Measurements from ENCODE around the gene DUSP15. TPM values are rescaled to one million over a fixed set of nuclear protein-coding genes. Genes with fewer than 3 reads are reported as not detected.

The DUSP15 gene
- total RNA-seq, 1 donor from 2014 or later: 2.4 TPM

DNA sequence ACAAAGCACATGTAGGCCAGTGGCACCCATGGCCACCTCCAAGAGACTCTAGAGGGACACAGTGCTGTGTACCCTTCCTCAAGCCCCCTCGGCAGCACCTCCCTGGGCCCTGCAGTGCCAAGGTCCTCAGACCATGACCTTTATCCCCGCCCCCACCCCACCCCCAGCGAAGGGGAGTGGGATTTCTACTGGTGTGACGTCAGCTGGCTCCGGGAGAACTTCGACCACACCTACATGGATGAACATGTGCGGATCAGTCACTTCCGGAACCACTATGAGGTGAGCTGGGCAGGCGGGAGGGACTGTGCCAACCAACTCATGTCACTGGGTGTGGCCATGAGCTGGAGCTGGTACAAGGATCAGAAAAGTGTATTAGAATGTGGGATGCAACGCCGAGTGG, 38.1 kb upstream of the DUSP15 start:
- no peak overlapping the region for H3K27ac ChIP-seq
- H3K9me3 ChIP-seq: no peaks in the 10 kb centered on the region
- no peak overlapping the region for H3K4me3 ChIP-seq
- H3K4me1 ChIP-seq: no peaks in the 10 kb centered on the region
- DNase-seq (peak; percentile 46), ATAC-seq (no peak)
- intact Hi-C loops (cut with DNase I): no loop called here
- TF ChIP-seq, protein P1, sequence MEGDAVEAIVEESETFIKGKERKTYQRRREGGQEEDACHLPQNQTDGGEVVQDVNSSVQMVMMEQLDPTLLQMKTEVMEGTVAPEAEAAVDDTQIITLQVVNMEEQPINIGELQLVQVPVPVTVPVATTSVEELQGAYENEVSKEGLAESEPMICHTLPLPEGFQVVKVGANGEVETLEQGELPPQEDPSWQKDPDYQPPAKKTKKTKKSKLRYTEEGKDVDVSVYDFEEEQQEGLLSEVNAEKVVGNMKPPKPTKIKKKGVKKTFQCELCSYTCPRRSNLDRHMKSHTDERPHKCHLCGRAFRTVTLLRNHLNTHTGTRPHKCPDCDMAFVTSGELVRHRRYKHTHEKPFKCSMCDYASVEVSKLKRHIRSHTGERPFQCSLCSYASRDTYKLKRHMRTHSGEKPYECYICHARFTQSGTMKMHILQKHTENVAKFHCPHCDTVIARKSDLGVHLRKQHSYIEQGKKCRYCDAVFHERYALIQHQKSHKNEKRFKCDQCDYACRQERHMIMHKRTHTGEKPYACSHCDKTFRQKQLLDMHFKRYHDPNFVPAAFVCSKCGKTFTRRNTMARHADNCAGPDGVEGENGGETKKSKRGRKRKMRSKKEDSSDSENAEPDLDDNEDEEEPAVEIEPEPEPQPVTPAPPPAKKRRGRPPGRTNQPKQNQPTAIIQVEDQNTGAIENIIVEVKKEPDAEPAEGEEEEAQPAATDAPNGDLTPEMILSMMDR (IDR thresholded peaks at IDR 0.05): no peak
- no peaks in the 10 kb centered on the region for H3K36me3 ChIP-seq
- no peaks in the 10 kb centered on the region for H3K27me3 ChIP-seq

DNA sequence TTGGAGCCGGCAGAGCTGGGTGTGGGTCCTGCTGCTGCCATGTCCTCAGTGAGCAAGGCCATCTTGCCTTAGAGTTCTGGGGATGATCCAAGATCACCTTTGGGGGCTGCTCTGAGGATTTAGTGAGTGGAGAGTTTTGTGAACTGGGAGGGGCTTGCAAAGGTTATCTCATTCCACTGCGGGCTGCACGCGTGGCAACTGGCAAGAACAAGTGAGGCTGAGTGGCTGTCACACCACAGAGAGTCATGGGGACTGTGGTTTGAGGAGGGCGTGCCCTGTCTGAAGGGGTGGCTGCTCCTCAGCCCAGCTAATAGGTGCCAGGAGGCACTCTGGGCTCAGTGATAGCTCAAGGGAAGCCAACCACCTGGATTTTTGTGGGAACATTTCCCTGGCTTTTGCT, 37.7 kb upstream of the DUSP15 start:
- intact Hi-C loops (cut with DNase I): no loop called here
- TF ChIP-seq, protein P1 (IDR thresholded peaks at IDR 0.05): no peak
- peak; percentile 20 for ATAC-seq

DNA sequence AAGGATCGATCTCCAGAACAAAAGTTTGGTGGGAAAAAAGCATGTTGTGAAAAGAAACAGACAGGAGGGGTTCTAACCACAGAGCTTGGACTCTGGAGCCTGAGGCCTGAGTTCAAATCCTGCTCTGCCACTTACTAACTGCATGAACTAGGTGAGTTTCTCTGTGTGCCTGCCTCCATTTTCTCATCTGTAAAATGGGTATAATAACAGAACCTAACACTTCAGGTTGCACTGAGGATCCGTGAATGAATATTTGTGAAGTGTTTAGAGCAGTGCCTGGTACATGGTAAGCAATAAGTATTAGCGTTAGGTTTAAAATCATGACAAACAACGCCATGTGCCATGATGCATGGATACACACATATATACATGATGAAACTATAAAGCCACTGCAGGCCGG, 36.7 kb upstream of the DUSP15 start:
- H3K36me3 ChIP-seq: no peaks in the 10 kb centered on the region
- no peak overlapping the region for H3K27ac ChIP-seq
- no peak overlapping the region for H3K4me3 ChIP-seq
- TF ChIP-seq, protein P1 (IDR thresholded peaks at IDR 0.05): no peak
- intact Hi-C loops (cut with DNase I): no loop called here
- H3K4me1 ChIP-seq: no peaks in the 10 kb centered on the region
- H3K27me3 ChIP-seq: no peaks in the 10 kb centered on the region
- no peak for DNase-seq
- H3K9me3 ChIP-seq: no peaks in the 10 kb centered on the region
- no peak for ATAC-seq

More for the DNA sequence above, 37.7 kb upstream of the DUSP15 start:
- no peaks in the 10 kb centered on the region for H3K27me3 ChIP-seq
- H3K4me1 ChIP-seq: no peaks in the 10 kb centered on the region
- peak; percentile 51 for DNase-seq
- H3K9me3 ChIP-seq: no peaks in the 10 kb centered on the region
- H3K27ac ChIP-seq: no peak overlapping the region
- H3K4me3 ChIP-seq: no peak overlapping the region
- H3K36me3 ChIP-seq: no peaks in the 10 kb centered on the region

DNA sequence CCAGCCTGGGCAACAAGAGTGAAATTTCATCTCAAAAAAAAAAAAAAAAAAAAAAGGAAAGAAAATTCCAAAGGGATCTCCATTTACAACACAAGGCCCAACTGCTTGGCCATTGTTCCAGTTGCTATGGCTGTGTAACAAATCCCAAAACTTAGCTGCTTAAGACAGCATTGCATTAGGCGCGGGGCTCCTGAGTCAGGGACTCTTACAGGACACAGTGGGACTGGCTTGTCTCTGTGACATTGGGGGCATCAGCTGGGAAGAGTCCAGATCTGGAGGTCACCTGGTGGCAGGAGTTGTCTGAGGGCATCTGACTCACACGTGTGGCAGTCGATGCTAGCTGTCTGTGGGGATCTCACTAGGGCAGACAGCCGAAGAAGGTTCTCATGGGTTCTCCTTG, 35.7 kb upstream of the DUSP15 start:
- Histone ChIP-seq H3K36me3 (no peaks in the 10 kb centered on the region), H3K4me1 (no peaks in the 10 kb centered on the region), H3K9me3 (no peaks in the 10 kb centered on the region), H3K27me3 (no peaks in the 10 kb centered on the region), H3K27ac (no peak overlapping the region), H3K4me3 (no peak overlapping the region)
- no peak for ATAC-seq
- intact Hi-C loops (cut with DNase I): no loop called here
- DNase-seq: peak; percentile 37
- TF ChIP-seq, protein P1 (IDR thresholded peaks at IDR 0.05): no peak

DNA sequence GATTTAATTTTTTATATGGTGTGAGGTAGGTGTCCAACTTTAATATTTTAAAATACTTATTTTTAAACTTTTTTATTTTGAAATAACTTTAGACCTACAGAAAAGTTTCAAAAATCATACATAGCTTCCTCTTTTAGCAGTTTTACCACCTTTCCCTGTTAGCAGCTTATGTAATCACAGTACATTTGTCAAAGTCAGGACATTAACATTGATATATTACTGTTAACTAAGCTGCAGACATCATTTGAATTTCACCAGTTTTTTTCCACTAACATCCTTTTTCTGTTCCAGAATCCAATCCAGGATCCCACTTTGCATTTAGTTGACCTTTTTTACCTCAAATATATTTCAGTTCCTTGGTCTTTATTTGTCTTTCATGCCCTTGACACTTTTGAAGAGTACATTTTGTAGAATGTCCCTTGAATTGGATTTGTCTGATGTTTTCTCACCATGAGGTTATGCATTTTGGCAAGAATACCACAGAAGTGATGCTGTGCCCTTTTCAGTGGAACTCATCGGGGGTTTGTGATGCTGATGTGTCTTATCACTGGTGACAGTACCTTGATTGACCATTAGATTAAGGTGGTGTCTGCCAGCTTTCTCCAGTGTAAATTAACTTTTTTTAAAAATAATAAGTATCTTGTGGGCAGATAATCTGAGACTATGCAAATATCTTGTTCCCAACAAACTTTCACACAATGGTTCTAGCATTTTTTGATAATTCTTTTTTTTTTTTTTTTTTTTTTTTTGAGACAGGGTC, 33.5 kb upstream of the DUSP15 start:
- no peak overlapping the region for H3K4me3 ChIP-seq
- DNase-seq: no peak
- no peak overlapping the region for H3K27ac ChIP-seq
- no peaks in the 10 kb centered on the region for H3K36me3 ChIP-seq
- intact Hi-C loops (cut with DNase I): no loop called here
- H3K27me3 ChIP-seq: no peaks in the 10 kb centered on the region
- no peaks in the 10 kb centered on the region for H3K4me1 ChIP-seq
- no peak for ATAC-seq
- TF ChIP-seq, protein P1 (IDR thresholded peaks at IDR 0.05): no peak
- H3K9me3 ChIP-seq: no peaks in the 10 kb centered on the region
